Lung (tissue), 12 donors: ENCODE measurements around the gene COL4A2. TPM values are rescaled to one million over a fixed set of nuclear protein-coding genes. Genes with fewer than 3 reads are reported as not detected.
A peak's percentile ranks its signal among the peaks of the same experiment; 100 is the strongest.

Experiments
- ATAC-seq: fragments of 200-7000 bp; cut with Tn5 transposase; one replicate; pipeline ENCODE4 v1.9.1; 2020; ENCODE audit warnings: moderate number of reproducible peaks; ENCODE audit not compliant: insufficient read depth, low FRiP score
- DNase-seq, 3 donors: peaks; one replicate each; pipeline ENCODE4 v3.0.0-alpha.2; 2013 to 2017
- H3K27ac ChIP-seq, 2 donors: one replicate each; pipeline ENCODE4 v1.5.1; 2013; ENCODE audit warnings: mild to moderate bottlenecking in 2 of 2, moderate library complexity in 2 of 2, control low read depth in 1 of 2, inconsistent platforms in 1 of 2, low read depth in 1 of 2, low read length in 1 of 2
- H3K27me3 ChIP-seq, 3 donors: one replicate each; pipeline ENCODE4 v1.5.1; 2013; ENCODE audit warnings: low read length in 2 of 3; ENCODE audit not compliant: control insufficient read depth in 3 of 3, insufficient read depth in 3 of 3
- H3K36me3 ChIP-seq, 4 donors: one replicate each; pipeline ENCODE4 v1.5.1; 2013; ENCODE audit warnings: low read length in 4 of 4, mild to moderate bottlenecking in 1 of 4, moderate library complexity in 1 of 4; ENCODE audit not compliant: control insufficient read depth in 4 of 4, insufficient read depth in 4 of 4
- H3K4me1 ChIP-seq, 5 donors: one replicate each; pipeline ENCODE4 v1.5.1; 2013; ENCODE audit warnings: low read length in 5 of 5, mild to moderate bottlenecking in 2 of 5, moderate library complexity in 1 of 5; ENCODE audit not compliant: control insufficient read depth in 5 of 5, insufficient read depth in 5 of 5
- H3K4me3 ChIP-seq: one replicate; pipeline ENCODE4 v1.5.1; 2013; ENCODE audit warnings: mild to moderate bottlenecking, control low read depth, moderate library complexity
- H3K9ac ChIP-seq, 2 donors: one replicate each; pipeline ENCODE4 v1.5.1; 2013; ENCODE audit warnings: low read length in 2 of 2, control low read depth in 1 of 2; ENCODE audit not compliant: insufficient read depth in 1 of 2
- H3K9me3 ChIP-seq, 4 donors: one replicate each; pipeline ENCODE4 v1.5.1; 2013; ENCODE audit warnings: low read length in 3 of 4, mild to moderate bottlenecking in 1 of 4, moderate library complexity in 1 of 4; ENCODE audit not compliant: control insufficient read depth in 4 of 4, insufficient read depth in 3 of 4
- WGBS, 2 donors: extraction: QIAGEN DNeasy Blood & Tissue Kit; methylation state at CpG; one replicate each; pipeline ENCODE4 v1.1.7; 2013; 5-methylcytosine and 5-hydroxymethylcytosine counted together
- polyA plus RNA-seq, 2 donors: library from polyadenylated mRNA; stranded (reverse); fragments of 200-250 nt; gene quantifications; one replicate each; pipeline ENCODE4 v1.2.1, GENCODE V29; 2013
- total RNA-seq, 2 donors: library from RNA; depleted of rRNA in 1 of 2; stranded (reverse); fragments of >200 nt in 1 of 2; gene quantifications; one replicate each; pipeline ENCODE4 v1.2.1, GENCODE V29; 2014 to 2021
- TF ChIP-seq, protein P1 (sequence below): IDR thresholded peaks from 2 replicates; pipeline ENCODE4 v1.5.1; 2012; ENCODE audit warnings: mild to moderate bottlenecking; ENCODE audit errors: control extremely low read depth, extremely low read depth
- donor health status: control.
- donor health status: control.
- donor health status: Bipolar disorder and iron deficiency.
- donor health status: healthy.
- donor health status: DM: yes; HTN: yes; CAD: no.

COL4A2 gene
- total and polyA plus RNA-seq, 4 donors: 169 to 627 (median 339) TPM

DNA sequence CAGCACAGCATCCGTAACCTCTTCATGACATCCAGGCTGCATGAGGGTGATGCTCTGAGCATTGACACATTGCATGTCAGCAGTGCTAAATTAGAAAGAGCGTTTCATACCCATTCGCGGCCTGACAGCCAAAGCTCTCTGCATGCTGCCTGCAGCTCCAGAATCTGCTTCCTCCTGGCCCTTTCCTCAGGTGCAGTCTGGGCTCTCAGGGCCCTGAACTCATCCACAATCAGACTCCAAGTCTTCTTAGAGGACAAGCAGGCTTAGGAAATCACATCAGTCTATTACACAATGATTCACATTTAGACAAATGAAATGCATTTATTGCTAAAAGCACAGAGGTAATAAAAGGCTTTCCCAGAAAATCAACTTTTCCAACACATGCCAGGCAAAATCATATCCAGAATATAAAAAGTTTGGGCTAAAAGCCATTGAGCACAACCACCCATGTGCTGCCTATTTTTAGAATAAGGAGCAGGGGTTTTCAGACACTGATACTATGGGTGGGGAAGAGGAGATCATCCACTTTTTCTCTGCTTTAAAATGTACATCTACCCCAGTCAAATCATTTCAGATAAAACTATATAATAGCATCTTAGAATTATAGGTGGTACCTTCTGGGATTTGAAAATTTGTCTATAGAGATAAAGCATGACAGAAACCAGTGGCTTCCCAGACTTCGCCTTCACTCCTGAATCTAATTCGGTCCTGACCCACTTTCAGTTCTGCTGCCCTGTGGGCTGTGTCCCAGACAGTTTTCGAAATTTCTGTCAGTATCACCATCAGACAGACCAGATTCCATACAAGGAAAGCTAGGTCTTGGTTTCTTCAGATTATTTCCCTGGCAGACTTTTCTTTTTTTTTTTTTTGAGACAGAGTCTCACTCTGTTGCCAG is 109.3 kb downstream of the COL4A2 start:
- ATAC-seq: no peak
- Histone ChIP-seq H3K27ac (peak overlapping the region; percentile 68 to 72), H3K9ac (no peak overlapping the region), H3K36me3 (peaks cover 3 to 5% (median 4%) of the 10 kb centered on the region in 4 donors), H3K27me3 (no peaks in the 10 kb centered on the region), H3K9me3 (no peaks in the 10 kb centered on the region), H3K4me1 (peaks cover 0 to 26% (median 23%) of the 10 kb centered on the region in 5 donors), H3K4me3 (no peak overlapping the region)
- TF ChIP-seq, protein P1, sequence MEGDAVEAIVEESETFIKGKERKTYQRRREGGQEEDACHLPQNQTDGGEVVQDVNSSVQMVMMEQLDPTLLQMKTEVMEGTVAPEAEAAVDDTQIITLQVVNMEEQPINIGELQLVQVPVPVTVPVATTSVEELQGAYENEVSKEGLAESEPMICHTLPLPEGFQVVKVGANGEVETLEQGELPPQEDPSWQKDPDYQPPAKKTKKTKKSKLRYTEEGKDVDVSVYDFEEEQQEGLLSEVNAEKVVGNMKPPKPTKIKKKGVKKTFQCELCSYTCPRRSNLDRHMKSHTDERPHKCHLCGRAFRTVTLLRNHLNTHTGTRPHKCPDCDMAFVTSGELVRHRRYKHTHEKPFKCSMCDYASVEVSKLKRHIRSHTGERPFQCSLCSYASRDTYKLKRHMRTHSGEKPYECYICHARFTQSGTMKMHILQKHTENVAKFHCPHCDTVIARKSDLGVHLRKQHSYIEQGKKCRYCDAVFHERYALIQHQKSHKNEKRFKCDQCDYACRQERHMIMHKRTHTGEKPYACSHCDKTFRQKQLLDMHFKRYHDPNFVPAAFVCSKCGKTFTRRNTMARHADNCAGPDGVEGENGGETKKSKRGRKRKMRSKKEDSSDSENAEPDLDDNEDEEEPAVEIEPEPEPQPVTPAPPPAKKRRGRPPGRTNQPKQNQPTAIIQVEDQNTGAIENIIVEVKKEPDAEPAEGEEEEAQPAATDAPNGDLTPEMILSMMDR: no peak
- 77 to 87% methylated on average over 7 of the region's 7 CpGs for WGBS, 2 donors
- no peak for DNase-seq

GRCh38 chr13:110418944-110419343 is 111.9 kb downstream of the COL4A2 start:
- H3K27ac ChIP-seq: peak overlapping the region in 1 of 2 donors; percentile 70
- DNase-seq: no peak
- H3K36me3 ChIP-seq: peaks cover 3 to 8% (median 6%) of the 10 kb centered on the region in 4 donors
- H3K27me3 ChIP-seq: no peaks in the 10 kb centered on the region
- ATAC-seq: no peak
- no peaks in the 10 kb centered on the region for H3K9me3 ChIP-seq
- WGBS, 2 donors: 62 to 67% methylated on average over 9 of the region's 9 CpGs
- no peak overlapping the region for H3K9ac ChIP-seq
- H3K4me3 ChIP-seq: no peak overlapping the region
- peaks cover 0 to 22% (median 19%) of the 10 kb centered on the region in 5 donors for H3K4me1 ChIP-seq
- TF ChIP-seq, protein P1: no peak

DNA sequence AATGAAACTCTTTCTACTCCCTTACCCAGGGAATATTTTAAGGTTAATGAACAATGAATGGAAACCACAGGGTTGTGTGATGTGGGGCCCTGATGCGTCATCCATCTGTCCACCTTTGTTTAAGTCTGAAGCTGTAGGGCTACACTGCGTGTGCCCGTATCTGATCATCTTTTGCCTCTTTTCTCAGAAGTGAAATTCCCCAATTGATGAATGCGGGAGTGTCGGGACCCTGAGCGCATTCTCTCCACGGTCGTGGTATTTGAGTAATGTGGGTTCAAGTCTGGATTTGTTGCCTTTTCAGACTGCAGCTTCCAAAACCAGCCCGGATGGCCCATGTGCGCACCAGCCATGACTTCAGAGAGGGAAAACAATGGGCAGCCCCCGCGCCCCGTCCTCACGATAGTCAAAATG is 112.3 kb downstream of the COL4A2 start:
- ATAC-seq: no peak
- Histone ChIP-seq H3K27me3 (no peaks in the 10 kb centered on the region), H3K27ac (peak overlapping the region; percentile 55 to 70), H3K9ac (no peak overlapping the region), H3K4me3 (no peak overlapping the region), H3K36me3 (peaks cover 3 to 8% (median 6%) of the 10 kb centered on the region in 4 donors), H3K4me1 (peaks cover 0 to 22% (median 19%) of the 10 kb centered on the region in 5 donors), H3K9me3 (no peaks in the 10 kb centered on the region)
- 78 to 87% methylated on average over 14 of the region's 14 CpGs for WGBS, 2 donors
- no peak for DNase-seq
- TF ChIP-seq, protein P1: no peak
